ENCODE measurements around the gene SLC16A4.

SLC16A4 gene

GRCh38 chr1:110321045-110321444, 69.8 kb downstream of the SLC16A4 start:
- DNase-seq, result no peak

- no peak for DNase-seq
Measured at GRCh38 chr1:110320168-110320518, 70.7 kb downstream of the SLC16A4 start.

DNA sequence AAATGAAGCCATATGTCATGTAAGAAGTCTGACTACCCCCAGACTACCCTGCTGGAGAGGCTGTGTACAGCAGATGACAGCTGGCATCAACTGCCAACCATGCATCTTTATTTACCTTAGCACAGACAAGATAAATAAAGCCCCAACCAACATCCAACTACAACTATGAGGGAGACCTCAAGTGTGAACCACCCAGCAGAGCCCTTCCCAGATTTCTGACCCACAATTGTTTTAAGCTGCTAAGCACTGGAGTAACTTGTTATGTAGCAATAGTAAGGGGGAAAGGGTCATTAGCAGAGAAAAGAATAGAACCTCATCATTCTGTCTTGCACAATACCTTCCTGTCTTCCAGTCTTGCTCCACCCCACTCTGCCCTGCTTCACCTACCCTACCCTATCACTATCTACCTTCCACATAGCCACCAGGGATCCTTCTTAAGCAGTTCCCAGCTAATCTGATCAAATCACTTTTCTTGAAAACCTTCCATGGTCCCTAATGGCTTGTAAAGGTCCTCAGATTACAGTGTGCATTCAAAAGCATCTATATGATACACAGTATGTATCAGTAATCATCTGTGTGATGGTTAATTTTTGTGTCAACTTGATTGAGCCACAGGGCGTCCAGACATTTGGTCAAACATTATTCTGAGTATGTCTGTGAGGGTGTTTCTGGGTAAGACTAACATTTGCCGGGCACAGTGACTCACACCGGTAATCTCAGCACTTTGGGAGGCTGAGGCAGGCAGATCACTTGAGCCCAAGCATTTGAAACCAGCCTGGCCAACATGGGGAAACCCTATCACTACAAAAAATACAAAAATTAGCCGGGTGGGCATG, 71.3 kb downstream of the SLC16A4 start:
- DNase-seq, result peak; percentile 6

- DNase-seq, result no peak
Measured at GRCh38 chr1:110318046-110318445, 72.8 kb downstream of the SLC16A4 start.

GRCh38 chr1:110316735-110317134, 74.1 kb downstream of the SLC16A4 start:
- no peak for DNase-seq

Measured in activated CD4-positive, alpha-beta T cell treated with anti-CD3 and anti-CD28 coated beads for 48 hours (primary cell).